ENCODE data around the gene ARHGAP32. TPM values are rescaled to one million over a fixed set of nuclear protein-coding genes. Genes with fewer than 3 reads are reported as not detected.

Gene ARHGAP32
- 10 to 100 TPM in 11 of 12 donors, not detected in 1; 10.5 to 26.3 (median 13.5) TPM for polyA plus RNA-seq (ENCODE audit: insufficient read length in 12 of 12)
- long read RNA-seq, donor 1, partial matches to known transcripts = 17 of 17 reads
- long read RNA-seq, donor 1, other reads (novel, unspliced or antisense) = 0 of 17 reads
- long read RNA-seq, donor 2, partial matches to known transcripts = 6 of 6 reads
- long read RNA-seq, donor 2, other reads (novel, unspliced or antisense) = 0 of 6 reads
- long read RNA-seq, donor 3 = 0 reads
- long read RNA-seq, donor 4, partial matches to known transcripts = 0 of 1 reads
- long read RNA-seq, donor 4, other reads (novel, unspliced or antisense) = 0 of 1 reads
- long read RNA-seq, donor 5 = 0 reads
- long read RNA-seq, donor 6 = 0 reads
- long read RNA-seq, donor 7 = 0 reads
- long read RNA-seq, donor 8, partial matches to known transcripts = 21 of 21 reads
- long read RNA-seq, donor 8, other reads (novel, unspliced or antisense) = 0 of 21 reads
- long read RNA-seq, donor 9 = 0 reads
- long read RNA-seq, donor 10 = 0 reads
- long read RNA-seq, donor 11, partial matches to known transcripts = 5 of 5 reads
- long read RNA-seq, donor 11, other reads (novel, unspliced or antisense) = 0 of 5 reads

DNA sequence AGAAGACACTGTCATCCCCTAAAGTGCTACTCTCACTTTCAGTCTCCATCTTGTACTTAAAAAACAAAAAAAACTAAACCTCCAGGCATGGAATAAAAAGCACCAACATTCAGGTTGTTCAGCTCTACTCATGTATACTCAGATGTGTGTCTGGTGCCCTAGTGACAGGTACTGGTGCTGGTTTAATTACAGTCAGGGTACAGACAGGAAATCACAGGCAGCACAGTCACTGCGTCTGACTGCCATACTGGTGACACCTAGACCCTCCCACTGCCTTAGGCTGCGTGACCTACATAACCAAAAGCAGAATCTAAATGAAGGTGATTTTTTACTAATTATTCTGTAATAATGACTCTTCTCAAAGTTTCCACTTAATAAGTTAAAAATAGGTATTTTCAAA is at the start of gene ARHGAP32:
Gene ARHGAP32, minus strand, starts transcription at position 176 of the 400 bp plus-strand sequence. Its CDS starts 127 bp downstream, at position 49.
- DNase-seq = no peak

DNA sequence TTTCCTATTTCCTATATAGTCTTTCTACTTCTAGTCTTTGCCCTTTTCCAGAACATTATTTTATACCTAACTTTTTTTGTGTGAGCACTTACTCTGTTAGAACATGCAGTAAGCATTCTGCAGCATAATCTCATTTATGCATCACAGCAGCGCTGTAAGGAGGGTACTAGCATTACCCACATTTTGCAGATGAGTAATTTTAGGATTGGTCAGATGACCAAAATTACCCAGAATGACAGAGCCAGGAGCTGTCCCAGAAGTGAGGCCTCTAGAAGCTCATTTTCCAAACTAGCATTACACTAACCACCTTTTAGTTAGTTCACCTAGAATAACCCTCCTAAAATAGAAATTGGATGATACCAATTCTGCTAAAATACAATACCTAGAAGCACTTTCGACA is 47.1 kb upstream of the ARHGAP32 start:
- no peak for DNase-seq

DNA sequence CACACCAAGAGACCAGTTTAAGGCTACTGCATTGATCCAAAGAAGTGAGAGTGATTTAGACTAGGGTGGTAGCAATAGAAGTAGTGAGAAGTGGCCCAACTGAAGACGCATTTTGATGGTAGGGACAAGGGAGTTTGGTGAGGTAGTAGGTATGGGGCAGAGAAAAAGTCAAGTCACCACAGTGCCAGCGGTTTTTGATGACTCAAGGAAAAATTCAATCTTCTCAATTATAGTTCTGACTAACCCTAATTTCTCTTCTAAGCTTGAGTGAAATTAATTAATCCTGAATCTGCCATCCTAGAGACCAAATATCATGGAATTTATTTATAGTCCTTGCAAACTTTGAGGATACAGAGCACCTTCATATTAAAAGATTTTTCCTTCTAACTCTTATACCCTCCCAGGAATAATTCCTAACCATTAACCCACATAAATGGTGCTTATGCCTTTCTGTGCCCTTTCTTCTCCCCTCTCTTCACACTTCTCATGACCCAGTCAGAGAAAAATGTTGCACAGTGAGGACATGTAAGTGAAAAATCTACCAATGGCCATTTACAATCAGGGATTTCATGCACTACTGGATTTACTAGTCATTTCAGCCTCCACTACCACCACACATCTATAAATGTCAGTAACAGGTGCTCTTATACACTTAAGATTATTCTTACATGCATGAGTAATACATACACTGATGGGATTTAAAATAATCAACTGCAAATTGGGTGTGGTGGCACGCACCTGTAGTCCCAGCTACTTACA is 45.9 kb upstream of the ARHGAP32 start:
- DNase-seq = no peak

- no peak for DNase-seq
Measured at GRCh38 chr11:129237456-129237855, 45.3 kb upstream of the ARHGAP32 start.

DNA sequence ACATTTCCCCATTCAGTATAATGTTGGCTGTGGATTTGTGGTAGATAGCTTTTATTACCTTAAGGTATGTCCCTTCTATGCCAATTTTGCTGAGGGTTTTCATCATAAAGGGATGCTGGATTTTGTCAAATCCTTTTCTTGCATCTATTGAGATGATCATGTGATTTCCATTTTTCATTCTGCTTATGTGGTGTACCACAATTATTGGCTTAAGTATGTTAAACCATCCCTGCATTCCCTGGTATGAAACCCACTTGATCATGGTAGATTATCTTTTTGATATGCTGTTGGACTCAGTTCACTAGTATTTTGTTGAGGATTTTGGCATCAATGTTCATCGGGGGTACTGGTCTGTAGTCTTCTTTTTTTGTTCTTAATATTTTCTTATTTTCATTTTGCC is 44.7 kb upstream of the ARHGAP32 start:
- no peak for DNase-seq

DNA sequence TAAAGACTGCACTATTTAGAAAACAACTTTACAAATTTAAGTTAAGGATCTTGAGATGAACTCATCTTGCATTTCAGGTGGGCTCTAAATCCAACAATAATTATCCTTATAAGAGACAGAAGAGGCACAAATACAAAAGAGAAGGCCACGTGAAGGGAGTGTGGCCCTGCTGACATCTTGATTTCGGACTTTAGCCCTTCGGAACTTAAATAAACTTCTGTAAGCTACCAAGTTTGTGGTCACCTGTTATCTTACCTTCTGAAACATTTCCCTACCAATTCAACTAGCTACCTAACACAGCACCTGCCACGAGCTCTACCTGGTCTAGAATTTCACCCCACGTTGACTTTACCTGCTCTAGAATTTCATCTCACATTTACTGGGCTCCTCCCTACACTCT is 42.9 kb upstream of the ARHGAP32 start:
- DNase-seq = no peak

GRCh38 chr11:129230006-129230405 is 37.9 kb upstream of the ARHGAP32 start:
- DNase-seq = no peak

- no peak for DNase-seq
Measured at GRCh38 chr11:129226207-129226798, 34.2 kb upstream of the ARHGAP32 start.

DNA sequence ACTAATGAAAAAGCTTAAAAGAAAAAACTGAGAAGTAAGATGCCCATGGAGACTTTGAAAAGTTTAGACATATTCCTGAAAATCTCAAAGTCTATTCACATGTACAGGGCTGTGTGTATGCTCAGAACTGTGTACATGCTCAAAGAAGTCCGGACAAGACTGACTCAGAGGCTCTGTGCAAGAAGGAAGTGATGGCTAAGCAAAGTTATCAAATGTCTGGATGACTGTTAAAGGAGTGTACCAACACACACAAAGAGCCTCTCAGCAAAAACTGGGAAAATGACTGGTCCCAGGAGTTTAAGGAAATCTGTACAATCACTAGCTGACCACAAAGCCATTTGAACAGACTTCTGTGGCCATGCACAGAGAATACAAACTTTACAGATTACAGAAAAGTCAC is 33.1 kb upstream of the ARHGAP32 start:
- no peak for DNase-seq

GRCh38 chr11:129224538-129224937 is 32.4 kb upstream of the ARHGAP32 start:
- no peak for DNase-seq

GRCh38 chr11:129223701-129224149 is 31.6 kb upstream of the ARHGAP32 start:
- DNase-seq = no peak

- no peak for DNase-seq
Measured at GRCh38 chr11:129223260-129223659, 31.1 kb upstream of the ARHGAP32 start.

- DNase-seq = no peak
Measured at GRCh38 chr11:129222158-129222557, 30.0 kb upstream of the ARHGAP32 start.

DNA sequence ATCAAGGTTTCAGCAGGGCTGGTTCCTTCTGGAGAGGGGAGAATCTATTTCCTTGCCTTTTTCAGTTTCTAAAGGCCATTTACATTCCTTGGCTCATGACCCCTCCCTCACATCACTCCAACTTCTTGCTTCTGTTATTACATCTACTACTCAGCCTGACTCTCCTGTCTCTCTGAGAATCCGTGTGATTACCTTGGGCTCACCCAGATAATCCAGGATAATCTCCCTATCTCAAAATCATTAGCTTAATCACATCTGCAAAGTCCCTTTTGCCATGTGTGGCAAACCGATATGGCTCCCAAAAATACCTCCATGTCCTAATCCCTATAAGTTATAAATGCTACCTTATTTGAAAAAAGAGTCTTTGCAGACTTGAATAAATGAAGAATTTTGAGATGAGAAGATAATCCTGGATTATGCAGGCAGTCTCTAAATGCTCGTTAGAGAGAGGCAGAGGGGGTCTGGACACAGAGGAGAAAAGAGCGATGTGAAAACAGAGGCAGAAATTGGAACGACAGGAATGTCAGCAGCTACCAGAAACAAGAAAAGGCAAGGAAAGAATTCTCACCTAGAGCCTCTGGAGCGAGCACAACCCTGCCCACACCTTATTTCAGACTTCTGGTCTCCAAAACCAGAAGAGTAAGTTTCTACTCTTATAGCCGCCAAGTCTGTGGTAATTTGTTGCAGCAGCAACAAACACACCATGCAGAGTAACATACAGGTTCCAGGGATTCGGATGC is 23.6 kb upstream of the ARHGAP32 start:
- DNase-seq = no peak

DNA sequence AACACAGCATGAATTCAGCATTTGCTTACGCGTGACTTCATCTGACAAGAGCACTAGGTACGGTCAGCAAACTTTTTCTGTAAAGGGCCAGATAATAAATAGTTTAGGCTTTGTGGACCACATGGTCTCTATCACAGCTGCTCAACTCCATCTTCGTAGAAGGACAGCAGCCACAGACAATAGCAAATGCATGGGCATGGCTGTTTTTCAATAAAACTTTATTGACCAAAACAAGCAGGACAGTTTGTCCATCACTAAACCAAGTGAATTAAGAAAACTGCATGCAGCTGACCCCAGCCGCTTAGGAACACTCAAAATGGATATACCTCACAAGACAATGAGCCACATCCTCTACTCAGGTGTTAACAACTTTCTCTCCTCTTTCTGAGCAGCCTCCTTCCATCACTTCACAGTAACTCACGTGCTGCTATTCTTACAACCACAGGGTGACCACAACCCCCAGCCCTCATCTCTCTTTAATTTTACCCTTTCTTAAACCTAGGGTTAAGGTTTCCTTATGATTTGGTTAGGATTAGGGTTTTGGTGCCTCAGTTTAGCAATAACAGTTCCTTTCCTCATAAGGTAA is 22.7 kb upstream of the ARHGAP32 start:
- no peak for DNase-seq

GRCh38 chr11:129213261-129213660 is 21.1 kb upstream of the ARHGAP32 start:
- no peak for DNase-seq

GRCh38 chr11:129211397-129211796 is 19.3 kb upstream of the ARHGAP32 start:
- DNase-seq = no peak

GRCh38 chr11:129210831-129211181 is 18.7 kb upstream of the ARHGAP32 start:
- no peak for DNase-seq

- no peak for DNase-seq
Measured at GRCh38 chr11:129209891-129210830, 18.0 kb upstream of the ARHGAP32 start.

DNA sequence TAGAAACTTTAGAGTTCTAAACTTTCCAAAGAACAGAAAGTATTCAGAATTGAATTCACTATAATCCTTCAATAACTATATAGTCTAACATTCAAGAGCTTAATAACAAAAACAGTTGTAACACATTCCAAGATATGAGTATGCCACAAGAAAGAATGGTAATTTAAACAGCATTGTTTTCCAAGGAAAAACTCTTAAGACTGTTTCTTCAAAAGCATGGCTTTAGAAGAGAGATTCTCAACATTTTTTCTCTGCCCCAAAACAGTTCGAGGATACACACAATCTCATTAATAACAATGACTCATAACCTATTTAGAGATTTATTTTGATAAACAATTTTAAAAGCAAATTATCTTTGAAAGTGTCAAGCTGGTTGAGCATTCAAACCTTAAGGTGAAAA is 16.7 kb upstream of the ARHGAP32 start:
- DNase-seq = no peak

All from muscle of arm (tissue), 14 donors.